Jurkat, Clone E6-1 (cell line): ENCODE measurements around the gene LGR6.

ENCODE experiments used
- DNase-seq: peaks from one replicate; pipeline ENCODE4 v3.0.0-alpha.2; 2011; ENCODE audit warnings: low read depth, low spot score
- H3K4me3 ChIP-seq: 2 replicates; pipeline ENCODE4 v1.5.1; 2011; ENCODE audit warnings: mild to moderate bottlenecking, low read length, control low read depth, moderate library complexity

Gene LGR6

GRCh38 chr1:202275061-202275770, 81.6 kb downstream of the LGR6 start:
- no peak overlapping the region for H3K4me3 ChIP-seq
- DNase-seq = no peak

- H3K4me3 ChIP-seq = no peak overlapping the region
- DNase-seq = no peak
Observed at GRCh38 chr1:202276081-202276715, 82.6 kb downstream of the LGR6 start.

- H3K4me3 ChIP-seq = no peak overlapping the region
- DNase-seq = no peak
Observed at GRCh38 chr1:202276920-202277319, 83.3 kb downstream of the LGR6 start.

GRCh38 chr1:202278751-202279150, 85.2 kb downstream of the LGR6 start:
- no peak overlapping the region for H3K4me3 ChIP-seq
- DNase-seq = no peak

- DNase-seq = no peak
- no peak overlapping the region for H3K4me3 ChIP-seq
Observed at GRCh38 chr1:202279806-202280205, 86.2 kb downstream of the LGR6 start.

- H3K4me3 ChIP-seq = no peak overlapping the region
- DNase-seq = no peak
Observed at GRCh38 chr1:202280595-202280994, 87.0 kb downstream of the LGR6 start.

GRCh38 chr1:202281316-202282024, 87.9 kb downstream of the LGR6 start:
- no peak for DNase-seq
- no peak overlapping the region for H3K4me3 ChIP-seq

GRCh38 chr1:202282025-202282371, 88.4 kb downstream of the LGR6 start:
- no peak overlapping the region for H3K4me3 ChIP-seq
- no peak for DNase-seq

- H3K4me3 ChIP-seq = no peak overlapping the region
- no peak for DNase-seq
Observed at GRCh38 chr1:202282596-202283283, 89.1 kb downstream of the LGR6 start.

- H3K4me3 ChIP-seq = no peak overlapping the region
- peak; percentile 73 for DNase-seq
Observed at GRCh38 chr1:202283379-202283844, 89.8 kb downstream of the LGR6 start.

GRCh38 chr1:202283991-202284390, 90.4 kb downstream of the LGR6 start:
- no peak for DNase-seq
- no peak overlapping the region for H3K4me3 ChIP-seq

- H3K4me3 ChIP-seq = no peak overlapping the region
- no peak for DNase-seq
Observed at GRCh38 chr1:202285908-202286307, 92.3 kb downstream of the LGR6 start.

GRCh38 chr1:202286622-202287097, 93.1 kb downstream of the LGR6 start:
- no peak for DNase-seq
- no peak overlapping the region for H3K4me3 ChIP-seq

GRCh38 chr1:202287196-202287595, 93.6 kb downstream of the LGR6 start:
- H3K4me3 ChIP-seq = no peak overlapping the region
- no peak for DNase-seq

- DNase-seq = no peak
- no peak overlapping the region for H3K4me3 ChIP-seq
Observed at GRCh38 chr1:202288177-202288576, 94.6 kb downstream of the LGR6 start.

- no peak for DNase-seq
- H3K4me3 ChIP-seq = no peak overlapping the region
Observed at GRCh38 chr1:202289009-202289408, 95.4 kb downstream of the LGR6 start.

- no peak overlapping the region for H3K4me3 ChIP-seq
- no peak for DNase-seq
Observed at GRCh38 chr1:202291001-202291400, 97.4 kb downstream of the LGR6 start.

GRCh38 chr1:202291961-202292712, 98.5 kb downstream of the LGR6 start:
- no peak for DNase-seq
- no peak overlapping the region for H3K4me3 ChIP-seq

GRCh38 chr1:202292773-202293172, 99.2 kb downstream of the LGR6 start:
- no peak for DNase-seq
- no peak overlapping the region for H3K4me3 ChIP-seq
